HG03064 (cell line): ENCODE measurements around the gene FGF4.

Experiments
- ATAC-seq: cut with Tn5 transposase; IDR thresholded peaks from one replicate; pipeline ENCODE4 v1.9.1; 2021; ENCODE audit warnings: low read depth; ENCODE audit not compliant: unreplicated experiment

The FGF4 gene

DNA sequence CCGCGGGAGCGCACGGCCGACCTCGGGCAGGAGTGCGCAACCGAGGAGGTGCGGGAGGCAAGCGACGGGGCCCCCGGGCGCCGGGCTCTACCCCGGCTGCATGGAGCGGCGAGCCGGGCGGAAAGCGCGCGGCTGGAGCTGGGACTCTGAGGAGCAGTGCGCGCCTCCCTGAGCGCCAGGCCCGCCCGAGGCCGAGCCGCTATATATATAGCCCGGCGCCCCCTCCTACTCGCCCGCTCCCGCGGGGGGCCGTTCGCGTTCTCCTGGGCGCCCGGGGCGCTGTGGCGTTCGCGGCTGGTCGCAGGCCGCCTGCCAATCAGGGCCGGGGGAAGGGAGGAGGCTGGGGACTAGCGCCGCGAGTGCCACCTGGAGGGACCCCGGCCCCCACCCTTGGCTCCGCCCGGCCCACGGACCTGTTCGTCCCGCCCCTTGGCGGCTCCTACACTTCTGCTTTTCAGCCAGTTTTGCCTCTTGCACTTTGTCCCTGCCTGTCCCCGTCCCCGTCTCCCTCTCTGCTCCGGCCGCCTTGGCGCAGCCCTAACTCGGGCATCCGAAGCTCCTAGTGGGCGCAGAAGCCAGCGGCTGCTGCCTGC, at the start of gene FGF4:
Gene FGF4 (minus strand): TSS at position 179 of the 593 bp plus-strand sequence. CDS start 257 bp downstream, outside the sequence.
- ATAC-seq, result no peak

GRCh38 chr11:69823641-69824265, 48.6 kb upstream of the FGF4 start:
- no peak for ATAC-seq

DNA sequence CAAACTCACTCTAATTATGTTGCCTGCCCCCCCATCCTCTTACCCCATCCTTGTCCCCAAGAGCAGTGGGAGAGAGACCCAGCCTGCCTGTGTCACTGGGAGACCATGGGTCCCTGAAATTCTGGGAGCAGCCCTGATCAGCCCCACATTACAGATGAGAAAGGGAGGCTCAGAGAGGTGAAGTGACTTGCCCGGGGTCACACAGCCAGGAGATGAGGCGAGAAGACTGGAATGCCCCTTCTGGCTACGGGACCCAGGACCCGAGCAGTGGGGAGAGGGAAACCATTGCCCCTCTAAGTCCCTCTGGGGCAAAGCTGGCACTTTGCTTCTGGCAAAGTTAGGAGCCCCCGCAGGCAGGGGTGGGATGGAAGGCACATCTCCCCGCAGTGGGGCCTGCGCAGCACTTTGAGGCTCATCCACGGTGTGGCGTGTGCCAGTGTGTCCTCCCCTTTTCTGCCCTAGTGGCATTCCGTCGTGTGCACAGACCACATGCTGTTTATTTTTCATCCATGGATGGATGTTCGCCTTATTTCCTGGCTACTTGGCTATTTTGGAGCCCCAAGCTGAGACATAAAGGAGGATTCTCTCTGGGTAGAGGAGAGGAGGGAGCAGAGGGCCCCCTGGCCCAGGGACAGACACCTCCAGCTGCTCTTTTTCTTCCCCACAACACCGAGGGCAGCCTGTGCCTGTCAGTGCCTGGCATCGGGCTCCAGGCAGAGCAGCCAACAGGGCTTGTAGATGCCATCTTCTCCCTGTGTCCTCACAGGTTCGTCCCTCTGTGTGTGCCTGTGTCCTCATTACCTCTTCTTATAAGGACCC, 47.7 kb upstream of the FGF4 start:
- ATAC-seq, result no peak

DNA sequence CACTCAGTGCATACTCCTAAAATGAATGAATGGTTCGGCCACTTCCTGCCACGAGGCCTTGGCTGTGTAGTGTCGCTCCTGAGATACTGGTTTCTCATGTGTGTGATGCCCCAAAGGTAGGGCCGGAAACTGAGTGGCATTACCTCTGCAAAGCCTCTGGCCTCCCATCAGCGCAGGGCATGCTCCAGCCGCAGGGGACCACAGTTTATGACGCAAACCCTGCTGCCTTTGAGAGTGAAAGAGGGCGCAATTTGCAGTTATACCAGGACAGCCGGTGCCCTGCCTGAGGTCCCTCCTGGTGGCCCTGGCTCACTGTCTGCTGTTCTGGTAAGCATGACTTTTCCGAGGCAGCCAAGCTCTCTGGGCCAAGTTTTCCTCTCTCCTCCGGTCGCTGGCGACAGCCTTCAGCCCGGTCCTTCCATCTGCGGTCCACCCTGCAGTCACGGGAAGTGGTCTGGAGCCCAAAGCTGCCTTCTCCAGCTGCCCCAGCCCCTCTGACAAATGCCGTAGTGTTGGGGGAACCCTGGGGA, 46.4 kb upstream of the FGF4 start:
- ATAC-seq, result no peak

GRCh38 chr11:69820441-69820840, 45.3 kb upstream of the FGF4 start:
- no peak for ATAC-seq

DNA sequence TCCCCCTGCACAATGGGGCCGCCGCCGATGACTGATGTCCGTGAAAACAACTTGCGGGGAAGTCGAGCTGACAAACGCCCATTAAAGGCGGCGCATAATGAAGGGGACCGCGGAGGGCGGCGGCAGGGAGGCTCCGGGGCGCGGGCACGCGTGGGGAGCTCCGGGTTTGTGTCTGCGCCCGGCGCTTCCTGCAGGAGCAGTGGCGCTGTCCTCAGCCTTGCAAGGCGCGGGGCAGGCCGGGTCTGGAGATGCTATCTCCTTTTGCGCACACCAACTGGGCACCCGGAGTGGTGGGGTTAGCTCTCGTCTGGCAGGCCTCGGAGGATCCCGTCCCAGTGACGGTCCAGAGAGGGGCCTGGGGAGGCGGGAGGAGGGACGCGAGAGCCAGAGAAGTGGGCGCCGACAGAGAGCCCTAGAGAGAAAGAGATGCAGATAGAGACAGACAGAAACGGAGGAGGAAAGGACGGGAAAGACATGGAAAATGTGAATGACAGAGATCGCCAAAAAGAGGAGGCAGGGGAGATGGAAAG, 44.5 kb upstream of the FGF4 start:
- no peak for ATAC-seq

DNA sequence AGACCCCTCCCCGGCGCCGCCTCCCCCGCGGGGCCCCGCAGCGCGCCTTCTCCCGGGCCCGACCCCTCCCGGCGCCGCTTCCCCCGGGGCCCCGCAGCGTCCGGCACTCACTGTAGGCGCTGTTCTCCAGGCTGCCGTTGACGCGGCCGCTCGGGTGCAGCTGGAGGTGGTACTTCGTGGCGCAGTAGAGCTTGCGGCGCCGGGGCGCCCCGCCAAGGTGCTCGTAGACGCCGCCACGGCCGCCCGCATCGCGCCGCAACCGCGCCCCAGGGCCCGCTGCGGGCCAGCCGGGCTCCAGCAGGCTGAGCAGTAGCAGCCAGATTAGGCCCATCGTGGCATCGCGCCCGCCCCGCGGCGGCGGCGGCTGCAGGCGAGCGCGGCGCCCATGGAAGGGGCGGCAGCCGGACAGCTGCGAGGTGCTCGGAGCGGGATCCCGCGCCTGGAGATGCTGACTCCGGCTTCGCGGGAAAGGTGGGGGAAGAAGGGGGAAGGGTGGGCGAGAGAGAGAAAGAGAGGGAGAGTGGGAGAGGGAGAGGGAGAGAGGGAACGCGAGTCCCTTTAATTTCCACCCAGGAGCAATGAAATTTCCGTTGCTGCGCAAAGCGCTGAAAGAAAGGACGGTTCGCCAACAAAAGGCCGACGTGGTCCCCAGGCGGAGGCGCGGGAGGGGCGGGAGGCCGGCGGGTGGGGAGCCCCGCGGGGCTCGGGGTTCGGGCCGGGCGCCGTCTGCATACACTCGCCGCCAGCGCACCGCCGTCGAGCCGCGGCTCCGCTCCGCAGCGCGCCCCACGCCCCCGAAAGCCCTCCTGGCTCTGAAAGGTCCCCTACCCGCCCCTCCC, 43.7 kb upstream of the FGF4 start, which contains the start of gene FGF3:
Gene FGF3 (minus strand): TSS at position 814 of the 839 bp plus-strand sequence. CDS start 483 bp downstream, at position 331.
- no peak for ATAC-seq

DNA sequence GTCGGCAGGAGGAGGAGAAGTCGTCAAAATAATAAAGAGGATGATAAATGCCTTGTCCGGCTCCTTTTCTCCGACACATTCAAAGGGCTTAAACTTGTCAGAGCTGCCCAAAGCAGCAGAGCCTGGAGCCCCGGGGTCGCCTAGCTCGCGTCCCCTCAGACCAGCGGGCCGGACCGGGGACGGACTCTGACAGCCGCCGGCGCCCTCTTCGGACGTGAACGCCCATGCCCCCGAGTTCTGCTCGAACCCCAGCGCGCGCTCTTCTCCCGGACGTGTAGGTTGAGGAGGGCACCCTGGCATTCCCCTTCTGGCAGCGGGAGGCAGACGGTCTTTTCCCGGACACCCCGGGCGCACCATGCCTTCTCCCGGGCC, 43.1 kb upstream of the FGF4 start:
- ATAC-seq, result no peak

- no peak for ATAC-seq
These were observed 42.4 kb upstream of the FGF4 start for GRCh38 chr11:69817265-69818230.

DNA sequence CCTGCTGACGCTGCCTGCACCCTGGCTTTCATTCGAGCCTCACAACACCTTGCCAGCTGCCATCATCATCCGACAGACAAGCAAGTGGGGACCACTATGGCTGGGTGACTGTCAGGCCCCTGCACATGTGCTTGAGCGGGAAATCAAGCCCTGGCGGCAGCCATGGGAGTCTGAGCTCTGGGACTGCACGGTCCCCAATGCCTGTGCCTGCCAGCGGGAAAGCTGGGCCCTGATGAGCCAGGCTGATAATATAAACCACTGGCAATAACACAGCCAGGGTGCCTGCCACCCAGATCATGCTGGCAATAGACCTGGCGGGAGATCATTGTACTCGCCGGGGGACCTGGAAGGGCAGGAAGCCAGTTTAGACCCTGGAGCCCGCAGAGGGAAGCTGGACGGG, 41.5 kb upstream of the FGF4 start:
- ATAC-seq, result no peak

DNA sequence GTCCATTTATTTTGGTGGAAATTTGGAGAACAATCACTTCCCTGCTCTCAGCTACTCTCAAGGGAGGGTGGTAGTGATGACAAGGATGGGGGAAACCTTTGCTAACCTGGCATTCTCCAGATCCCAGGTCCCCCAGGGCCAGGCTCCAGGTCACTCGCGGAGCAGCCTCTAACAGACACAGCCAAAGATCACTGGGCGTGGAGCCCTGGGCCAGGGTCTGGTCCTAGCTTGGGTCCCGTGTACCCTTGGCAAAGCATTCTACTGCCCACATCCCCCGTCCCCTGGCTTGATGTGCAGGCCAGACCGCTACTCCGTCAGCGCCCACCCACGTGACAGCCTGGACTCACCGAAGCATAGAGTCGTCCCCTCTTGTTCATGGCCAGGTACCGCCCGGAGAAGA, 40.8 kb upstream of the FGF4 start:
- ATAC-seq, result no peak

- no peak for ATAC-seq
These were observed 39.8 kb upstream of the FGF4 start for GRCh38 chr11:69814902-69815301.

DNA sequence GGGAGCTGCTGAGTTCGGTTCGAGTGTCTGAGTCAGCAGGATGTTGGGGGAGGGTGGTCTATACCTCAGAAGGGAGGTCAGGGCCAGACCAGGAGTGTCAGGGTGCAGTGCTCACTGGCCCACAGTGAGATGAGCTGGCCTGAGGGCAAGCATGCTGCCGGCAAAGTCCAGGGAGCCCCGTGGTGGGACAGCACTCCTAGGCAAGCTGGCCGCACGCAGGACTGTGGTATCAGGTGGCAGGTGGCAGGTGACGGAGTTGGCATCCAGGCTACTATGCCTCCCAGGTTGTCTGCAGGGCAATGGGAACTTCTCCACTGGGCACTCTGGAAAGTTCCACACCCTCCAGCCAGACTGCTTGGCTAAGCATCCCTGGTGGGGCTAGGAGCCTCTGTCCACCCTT, 39.3 kb upstream of the FGF4 start:
- ATAC-seq, result no peak

GRCh38 chr11:69813839-69814238, 38.7 kb upstream of the FGF4 start:
- no peak for ATAC-seq

- no peak for ATAC-seq
These were observed 37.8 kb upstream of the FGF4 start for GRCh38 chr11:69812946-69813345.

GRCh38 chr11:69812256-69812655, 37.1 kb upstream of the FGF4 start:
- ATAC-seq, result no peak

GRCh38 chr11:69811431-69811830, 36.3 kb upstream of the FGF4 start:
- no peak for ATAC-seq

DNA sequence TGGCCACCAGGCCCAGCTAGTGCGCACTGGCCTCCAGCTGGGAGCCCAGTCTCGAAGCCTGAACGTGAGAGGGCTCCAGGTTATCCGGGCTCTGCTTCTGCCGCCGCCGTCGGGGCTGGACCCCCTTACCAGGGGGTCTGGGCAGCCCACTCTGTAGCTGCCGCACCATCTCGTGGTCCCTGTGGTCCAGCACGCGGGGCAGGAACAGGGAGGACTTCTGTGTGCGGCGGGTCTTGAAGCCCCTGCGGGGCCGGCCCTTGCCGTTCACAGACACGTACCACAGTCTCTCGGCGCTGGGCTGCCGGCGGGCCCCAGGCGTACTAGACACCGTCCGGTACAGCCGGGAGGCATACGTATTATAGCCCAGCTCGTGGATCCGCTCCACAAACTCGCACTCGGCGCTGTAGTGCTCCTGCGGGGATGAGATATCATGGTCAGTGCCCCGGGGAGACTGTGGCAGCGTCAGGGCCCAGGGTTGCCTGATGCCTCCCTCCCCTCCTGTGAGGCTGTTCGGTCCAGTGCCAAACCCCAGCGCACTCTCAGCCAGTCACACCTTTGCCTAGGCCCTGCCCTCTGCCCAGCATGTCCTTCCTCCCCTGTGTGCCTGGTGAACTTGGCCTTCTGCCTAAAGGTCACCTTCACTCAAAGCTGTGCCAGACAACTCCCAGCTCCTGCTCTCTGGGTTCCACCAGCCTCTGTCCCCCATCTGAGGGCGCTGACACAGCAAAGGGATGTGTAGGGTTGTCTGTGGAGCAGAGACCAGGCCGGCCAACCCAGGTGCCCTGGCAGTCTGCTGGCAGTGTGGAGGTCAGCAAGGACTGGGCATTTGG, 35.4 kb upstream of the FGF4 start:
- ATAC-seq, result no peak
